ENCODE measurements around the gene YPEL2. TPM values are rescaled to one million over a fixed set of nuclear protein-coding genes. Genes with fewer than 3 reads are reported as not detected.

The YPEL2 gene
- total RNA-seq, 1 experiment from 2014 or later, result 0.98 TPM

DNA sequence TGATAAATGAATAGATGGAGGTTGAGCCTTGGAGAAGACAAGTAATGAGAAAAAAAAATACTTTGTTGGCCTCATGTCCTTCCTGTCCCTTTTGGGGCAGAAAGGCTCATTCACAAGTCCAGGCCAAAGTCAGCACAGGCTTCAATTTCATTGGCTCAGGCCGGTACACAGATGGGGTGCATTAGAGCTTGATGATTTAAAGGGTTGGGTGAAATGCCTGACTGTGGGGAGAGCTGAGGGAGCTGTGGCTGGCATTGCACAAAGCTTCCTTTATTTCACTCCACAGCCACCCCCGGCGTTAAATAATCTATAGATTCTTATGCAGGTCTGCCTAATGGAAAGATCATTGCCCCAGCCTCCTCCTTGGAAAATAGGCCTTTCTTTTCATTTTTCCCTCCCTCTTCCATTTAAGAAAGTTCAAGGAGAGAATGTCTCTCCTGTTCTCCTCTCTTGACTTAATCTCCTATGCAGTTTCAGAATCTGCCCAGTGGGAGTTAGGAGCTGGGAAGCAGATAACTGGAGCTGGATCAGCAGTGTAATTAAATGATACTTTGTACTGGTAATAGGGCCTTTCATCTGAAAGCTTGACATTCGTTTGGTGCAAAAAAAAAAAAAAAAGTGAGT lies 24.4 kb downstream of the YPEL2 start:
- Histone ChIP-seq H3K4me1 (ENCODE audit: insufficient read depth, low read length) (peaks cover 10% of the 10 kb centered on the region; the same call in 1 of the 2 replicates), H2BK12ac (ENCODE audit: insufficient read length, low read depth, low read length) (no peak overlapping the region), H2BK5ac (ENCODE audit: insufficient read length, low read length) (no peak overlapping the region), H3K27ac (ENCODE audit: insufficient read length, low read depth, low read length) (no peak overlapping the region), H2BK120ac (ENCODE audit: low read depth, low read length, poor library complexity, severe bottlenecking) (no peak overlapping the region), H3K9ac (ENCODE audit: extremely low read depth, insufficient read length, low read length) (no peak overlapping the region), H4K5ac (ENCODE audit: insufficient read length, low read depth, low read length) (no peak overlapping the region), H2BK15ac (ENCODE audit: low read depth, low read length) (no peak overlapping the region), H3K4ac (ENCODE audit: low read depth, low read length) (no peak overlapping the region), H4K91ac (ENCODE audit: insufficient read length, low read depth, low read length) (no peak overlapping the region), H3K23me2 (ENCODE audit: insufficient read length, low read depth, low read length, poor library complexity, severe bottlenecking) (no peaks in the 10 kb centered on the region), H3K79me2 (ENCODE audit: insufficient read depth, low read length) (no peaks in the 10 kb centered on the region), H2AK5ac (ENCODE audit: insufficient read length, low read length) (no peak overlapping the region), H3K79me1 (ENCODE audit: insufficient read depth, low read depth, low read length, poor library complexity, severe bottlenecking) (no peaks in the 10 kb centered on the region), H2BK20ac (ENCODE audit: low read depth, low read length, poor library complexity, severe bottlenecking) (no peak overlapping the region), H2AFZ (ENCODE audit: low read length) (no peak overlapping the region), H3K27me3 (ENCODE audit: insufficient read depth, low read length) (no peaks in the 10 kb centered on the region), H3K4me2 (ENCODE audit: insufficient read depth, insufficient read length, low read length) (no peak overlapping the region), H4K8ac (replicated peaks; ENCODE audit: insufficient read length, low read depth, low read length) (no peak overlapping the region), H4K20me1 (ENCODE audit: control insufficient read depth, insufficient read depth, insufficient read length) (no peaks in the 10 kb centered on the region), H3K9me3 (ENCODE audit: control insufficient read depth, low read depth, low read length) (no peaks in the 10 kb centered on the region), H3K14ac (ENCODE audit: insufficient read depth, low read length) (no peak overlapping the region; the same call in 1 of the 2 replicates), H3K18ac (ENCODE audit: insufficient read length, low read depth, low read length) (no peak overlapping the region), H3K56ac (ENCODE audit: insufficient read length, low read depth, low read length) (no peak overlapping the region), H3T11ph (ENCODE audit: low read length) (no peak overlapping the region), H3K23ac (ENCODE audit: insufficient read length, low read depth, low read length) (no peak overlapping the region)
- peaks cover 5 to 31% (median 11%) of the 10 kb centered on the region in 3 experiments; a peak in 6 of 7 replicates for H3K36me3 Mint-ChIP-seq (ENCODE audit: insufficient read depth in 1 of 3, low read depth in 3 of 3)
- WGBS (ENCODE audit: extremely low coverage, insufficient read length, low lambda C conversion rate), result no CpG with 5 or more reads among the region's 4 CpGs
- H3K4me1 Mint-ChIP-seq, result peaks cover 33 to 46% of the 10 kb centered on the region in 2 experiments
- H3K27ac Mint-ChIP-seq, result peak overlapping the region in 2 of 3 experiments; percentile 32 to 73; a peak in 3 of 7 replicates
- no peak overlapping the region for H3K4me3 Mint-ChIP-seq
- H3K9me3 Mint-ChIP-seq, result peaks cover 4 to 5% of the 10 kb centered on the region in 2 experiments; a peak in 2 of 5 replicates
- H3K27me3 Mint-ChIP-seq (ENCODE audit: low read depth), result peaks cover 1% of the 10 kb centered on the region; the same call in 1 of the 2 replicates
- TF ChIP-seq, protein P1, sequence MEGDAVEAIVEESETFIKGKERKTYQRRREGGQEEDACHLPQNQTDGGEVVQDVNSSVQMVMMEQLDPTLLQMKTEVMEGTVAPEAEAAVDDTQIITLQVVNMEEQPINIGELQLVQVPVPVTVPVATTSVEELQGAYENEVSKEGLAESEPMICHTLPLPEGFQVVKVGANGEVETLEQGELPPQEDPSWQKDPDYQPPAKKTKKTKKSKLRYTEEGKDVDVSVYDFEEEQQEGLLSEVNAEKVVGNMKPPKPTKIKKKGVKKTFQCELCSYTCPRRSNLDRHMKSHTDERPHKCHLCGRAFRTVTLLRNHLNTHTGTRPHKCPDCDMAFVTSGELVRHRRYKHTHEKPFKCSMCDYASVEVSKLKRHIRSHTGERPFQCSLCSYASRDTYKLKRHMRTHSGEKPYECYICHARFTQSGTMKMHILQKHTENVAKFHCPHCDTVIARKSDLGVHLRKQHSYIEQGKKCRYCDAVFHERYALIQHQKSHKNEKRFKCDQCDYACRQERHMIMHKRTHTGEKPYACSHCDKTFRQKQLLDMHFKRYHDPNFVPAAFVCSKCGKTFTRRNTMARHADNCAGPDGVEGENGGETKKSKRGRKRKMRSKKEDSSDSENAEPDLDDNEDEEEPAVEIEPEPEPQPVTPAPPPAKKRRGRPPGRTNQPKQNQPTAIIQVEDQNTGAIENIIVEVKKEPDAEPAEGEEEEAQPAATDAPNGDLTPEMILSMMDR (conservative IDR thresholded peaks at IDR 0.05), result no peak
- no peak for DNase-seq
